ENCODE data around the gene KIF26B. TPM values are rescaled to one million over a fixed set of nuclear protein-coding genes. Genes with fewer than 3 reads are reported as not detected.
"Not testable (repeated sequence)": the region's sequence is repeated elsewhere in the genome, so short reads cannot be mapped to it uniquely, and the experiment has no call there.

The KIF26B gene
- total RNA-seq, 1 donor from 2014 or later, result 3.5 TPM

GRCh38 chr1:245316784-245317183 lies 162.0 kb downstream of the KIF26B start:
- no peaks in the 10 kb centered on the region for H3K9me3 ChIP-seq (replicated peaks)
- no peak overlapping the region for H3K4me3 ChIP-seq
- intact Hi-C loops (cut with micrococcal nuclease), result no loop called here
- DNase-seq, result no peak
- peaks cover 13% of the 10 kb centered on the region for H3K27me3 ChIP-seq (ENCODE audit: low read depth)
- no peak for TF ChIP-seq CTCF (IDR thresholded peaks at IDR 0.05; ENCODE audit: borderline replicate concordance)
- H3K36me3 ChIP-seq, result no peaks in the 10 kb centered on the region
- peaks cover 20% of the 10 kb centered on the region for H3K4me1 ChIP-seq
- H3K27ac ChIP-seq (replicated peaks), result no peak overlapping the region

- Histone ChIP-seq H3K4me1 (peaks cover 20% of the 10 kb centered on the region), H3K27ac (replicated peaks) (no peak overlapping the region), H3K27me3 (ENCODE audit: low read depth) (peaks cover 10% of the 10 kb centered on the region), H3K9me3 (replicated peaks) (no peaks in the 10 kb centered on the region), H3K4me3 (no peak overlapping the region), H3K36me3 (no peaks in the 10 kb centered on the region)
- DNase-seq, result no peak
- TF ChIP-seq CTCF (IDR thresholded peaks at IDR 0.05; ENCODE audit: borderline replicate concordance), result no peak
- intact Hi-C loops (cut with micrococcal nuclease), result no loop called here
Observed at GRCh38 chr1:245317217-245317616, 162.4 kb downstream of the KIF26B start.

- H3K4me3 ChIP-seq, result no peak overlapping the region
- intact Hi-C loops (cut with micrococcal nuclease), result no loop called here
- no peak for DNase-seq
- H3K4me1 ChIP-seq, result peaks cover 20% of the 10 kb centered on the region
- no peak overlapping the region for H3K27ac ChIP-seq (replicated peaks)
- H3K9me3 ChIP-seq (replicated peaks), result no peaks in the 10 kb centered on the region
- H3K27me3 ChIP-seq (ENCODE audit: low read depth), result no peaks in the 10 kb centered on the region
- TF ChIP-seq CTCF (IDR thresholded peaks at IDR 0.05; ENCODE audit: borderline replicate concordance), result no peak
- no peaks in the 10 kb centered on the region for H3K36me3 ChIP-seq
Observed at GRCh38 chr1:245319094-245319493, 164.3 kb downstream of the KIF26B start.

- Histone ChIP-seq H3K36me3 (no peaks in the 10 kb centered on the region), H3K27ac (replicated peaks) (no peak overlapping the region), H3K4me3 (no peak overlapping the region), H3K4me1 (peaks cover 14% of the 10 kb centered on the region), H3K9me3 (replicated peaks) (no peaks in the 10 kb centered on the region), H3K27me3 (ENCODE audit: low read depth) (peaks cover 11% of the 10 kb centered on the region)
- DNase-seq, result no peak
- intact Hi-C loops (cut with micrococcal nuclease), result no loop called here
- no peak for TF ChIP-seq CTCF (IDR thresholded peaks at IDR 0.05; ENCODE audit: borderline replicate concordance)
Observed at GRCh38 chr1:245322673-245323072, 167.9 kb downstream of the KIF26B start.

- DNase-seq; H3K4me1 ChIP-seq; H3K36me3 ChIP-seq; H3K9me3 ChIP-seq (replicated peaks); H3K27ac ChIP-seq (replicated peaks); H3K4me3 ChIP-seq; intact Hi-C loops (cut with micrococcal nuclease): not testable (repeated sequence)
- peaks cover 11% of the 10 kb centered on the region for H3K27me3 ChIP-seq (ENCODE audit: low read depth)
Observed at GRCh38 chr1:245323765-245324164, 169.0 kb downstream of the KIF26B start.

GRCh38 chr1:245325922-245326795 lies 171.4 kb downstream of the KIF26B start:
- intact Hi-C loops (cut with micrococcal nuclease), result no loop called here
- no peaks in the 10 kb centered on the region for H3K36me3 ChIP-seq
- H3K4me3 ChIP-seq, result no peak overlapping the region
- no peaks in the 10 kb centered on the region for H3K9me3 ChIP-seq (replicated peaks)
- TF ChIP-seq CTCF (IDR thresholded peaks at IDR 0.05; ENCODE audit: borderline replicate concordance), result no peak
- no peak overlapping the region for H3K27ac ChIP-seq (replicated peaks)
- DNase-seq, result no peak
- H3K27me3 ChIP-seq (ENCODE audit: low read depth), result peaks cover 11% of the 10 kb centered on the region
- H3K4me1 ChIP-seq, result no peaks in the 10 kb centered on the region
